HepG2 (cell line): ENCODE data around the gene SPOP. TPM values are rescaled to one million over a fixed set of nuclear protein-coding genes. Genes with fewer than 3 reads are reported as not detected.

Experiments used
- ATAC-seq: fragments of 200-7000 bp; cut with Tn5 transposase; 3 replicates; pipeline ENCODE4 v1.9.1; 2020; ENCODE audit warnings: mild to moderate bottlenecking, moderate library complexity
- BruUV-seq: library from RNA; stranded (reverse); fragments of 400-500 nt; replicated peaks from 2 replicates; lab custom pipeline; 2021; lab: Mats Ljungman, UMichigan
- CTCF ChIA-PET: fragments of 300-600 bp; formaldehyde crosslinking; extraction: SDS; loops from one replicate; lab custom pipeline; 2021; ENCODE audit warnings: low total read pairs, inconsistent platforms, low intra/inter-chr PET ratio; lab: Yijun Ruan, JAX
- POLR2A ChIA-PET: fragments of 350-600 bp; sonication (Branson Sonifier 250); formaldehyde crosslinking; loops from one replicate; lab custom pipeline; 2020; ENCODE audit warnings: antibody characterized with exemption, inconsistent platforms; lab: Yijun Ruan, JAX
- DNase-seq: peaks from one replicate; pipeline ENCODE4 v3.0.0-alpha.2; 2015; ENCODE audit warnings: low spot score
- FAIRE-seq: peaks from 3 replicates; lab custom pipeline; 2011; peaks lifted over from hg19 to GRCh38; lab: Jason Lieb, UNC
- H2AFZ ChIP-seq: one replicate; pipeline ENCODE4 v1.6.1; 2011; ENCODE audit warnings: low read length, inconsistent platforms
- H3K27ac ChIP-seq: fragments of 300-600 bp; 3 replicates; pipeline ENCODE4 v1.8.0; 2011; ENCODE audit warnings: mixed run types, mild to moderate bottlenecking, mixed read lengths, low read length, inconsistent platforms; ENCODE audit not compliant: insufficient read depth; ENCODE audit errors: extremely low read length
- H3K27me3 ChIP-seq, 2 experiments: fragments of 200-600 bp in 1 of 2; 2 replicates in 1 of 2; 3 replicates in 1 of 2; pipeline versions ENCODE4 v1.6.0 to v1.8.0; 2011; ENCODE audit warnings: low read length in 2 of 2, mild to moderate bottlenecking in 2 of 2, moderate library complexity in 2 of 2, inconsistent platforms in 1 of 2; ENCODE audit not compliant: insufficient read depth in 2 of 2, control insufficient read depth in 1 of 2
- H3K36me3 ChIP-seq, 2 experiments: fragments of 200-600 bp in 1 of 2; replicated peaks in 1 of 2; 2 replicates in 1 of 2; 3 replicates in 1 of 2; pipeline versions ENCODE4 v1.5.1 to v1.8.0; 2011; ENCODE audit warnings: low read length in 2 of 2, inconsistent platforms in 1 of 2; ENCODE audit not compliant: insufficient read depth in 2 of 2, control insufficient read depth in 1 of 2
- H3K4me1 ChIP-seq: 2 replicates; pipeline ENCODE4 v1.5.1; 2012; ENCODE audit warnings: low read length, inconsistent platforms; ENCODE audit not compliant: insufficient read depth
- H3K4me2 ChIP-seq: 2 replicates; pipeline ENCODE4 v1.6.0; 2011; ENCODE audit warnings: low read depth, low read length, inconsistent platforms
- H3K4me3 ChIP-seq, 3 experiments: fragments of 200-600 bp in 1 of 3; sonication (generic), shearing (Covaris generic) in 1 of 3; replicated peaks in 1 of 3; 2 replicates each; pipeline ENCODE4 v1.5.1; 2011 to 2016; ENCODE audit warnings: low read length in 3 of 3, inconsistent platforms in 2 of 3, low read depth in 2 of 3, mild to moderate bottlenecking in 2 of 3, control low read depth in 1 of 3, mixed read lengths in 1 of 3; ENCODE audit not compliant: insufficient read depth in 1 of 3
- H3K79me2 ChIP-seq: one replicate; pipeline ENCODE4 v1.6.1; 2011; ENCODE audit warnings: low read length, inconsistent platforms; ENCODE audit not compliant: insufficient read depth
- H3K9ac ChIP-seq: 2 replicates; pipeline ENCODE4 v1.6.0; 2011; ENCODE audit warnings: mild to moderate bottlenecking, low read depth, low read length, inconsistent platforms; ENCODE audit not compliant: insufficient read depth
- H3K9me3 ChIP-seq: 2 replicates; pipeline ENCODE4 v1.5.1; 2012; ENCODE audit warnings: mild to moderate bottlenecking, low read length
- H4K20me1 ChIP-seq: 2 replicates; pipeline ENCODE4 v1.6.0; 2011; ENCODE audit warnings: inconsistent platforms, mild to moderate bottlenecking, low read length, moderate library complexity; ENCODE audit not compliant: insufficient read depth
- CAMTA2 ChIP-seq: sonication (generic); formaldehyde crosslinking; IDR thresholded peaks from 2 replicates; pipeline ENCODE4 v1.4.0; 2020; ENCODE audit warnings: mild to moderate bottlenecking, missing genetic modification reagents, borderline replicate concordance
- DNMT1 ChIP-seq: sonication (generic); formaldehyde crosslinking; IDR thresholded peaks from 2 replicates; pipeline ENCODE4 v1.5.1; 2020; ENCODE audit warnings: mild to moderate bottlenecking, missing genetic modification reagents
- EHMT2 ChIP-seq: fragments of 200-600 bp; sonication (generic); IDR thresholded peaks from 2 replicates; pipeline ENCODE4 v1.7.0; 2017; ENCODE audit warnings: antibody characterized with exemption, low read depth, low read length, borderline replicate concordance
- HOXA5 ChIP-seq: sonication (generic); formaldehyde crosslinking; IDR thresholded peaks from 2 replicates; pipeline ENCODE4 v1.4.0; 2020; ENCODE audit warnings: missing genetic modification reagents
- NPAS2 ChIP-seq: sonication (generic); formaldehyde crosslinking; IDR thresholded peaks from 2 replicates; pipeline ENCODE4 v1.8.0; 2022; ENCODE audit warnings: mild to moderate bottlenecking, missing genetic modification reagents, borderline replicate concordance
- ZKSCAN1 ChIP-seq: fragments of 150-350 bp; IDR thresholded peaks from 2 replicates; pipeline ENCODE4 v1.6.1; 2014; ENCODE audit warnings: low read length
- ZNF230 ChIP-seq: sonication (generic); formaldehyde crosslinking; IDR thresholded peaks from 2 replicates; pipeline ENCODE4 v1.4.0; 2020; ENCODE audit warnings: mild to moderate bottlenecking, missing genetic modification reagents
- ZNF235 ChIP-seq: sonication (generic); formaldehyde crosslinking; IDR thresholded peaks from 2 replicates; pipeline ENCODE4 v1.8.1; 2023; ENCODE audit warnings: mild to moderate bottlenecking, missing genetic modification reagents, borderline replicate concordance
- ZNF562 ChIP-seq: sonication (generic); formaldehyde crosslinking; IDR thresholded peaks from 2 replicates; pipeline ENCODE4 v1.8.0; 2022; ENCODE audit warnings: missing genetic modification reagents, borderline replicate concordance
- WGBS: methylation state at CpG from one replicate; pipeline ENCODE4 v1.1.6; 2017; ENCODE audit warnings: low lambda C conversion rate; 5-methylcytosine and 5-hydroxymethylcytosine counted together
- in situ Hi-C: cut with HindIII; loops from 2 replicates; pipeline ENCODE4 v1.10.0; 2017; ENCODE audit warnings: low pct_unique_long_range_greater_than_20kb; ENCODE audit not compliant: extremely low pct_ligation_motif_present
- intact Hi-C: fragments of 100-400 bp; cut with micrococcal nuclease; formaldehyde crosslinking; loops from one replicate; pipeline ENCODE4 v1.10.0; 2022; ENCODE audit not compliant: unreplicated experiment
- polyA plus RNA-seq, 8 experiments: library from polyadenylated mRNA; depleted of rRNA in 3 of 8; stranded (reverse) in 7 of 8; unstranded in 1 of 8; fragments of >200 nt; fragmentation: Illumina TruSeq in 4 of 8; extraction: Trizol in 4 of 8; gene quantifications; 2 replicates each; pipeline versions ENCODE4 v1.2.1 to v1.2.3, GENCODE V29; 2011 to 2016; ENCODE audit warnings: low read depth in 4 of 8, missing spikeins in 1 of 8, mixed read lengths in 1 of 8; ENCODE audit not compliant: insufficient read depth in 1 of 8
- total RNA-seq, 5 experiments: library from RNA; depleted of rRNA; stranded (reverse); fragments of >200 nt; fragmentation: Illumina TruSeq; extraction: Trizol; gene quantifications; 2 replicates each; pipeline ENCODE4 v1.2.3, GENCODE V29; 2016; ENCODE audit warnings: low read depth in 1 of 5
- TF ChIP-seq, protein P1 (sequence below): sonication (generic); formaldehyde crosslinking; IDR thresholded peaks from 2 replicates; pipeline ENCODE4 v1.4.0; 2020; ENCODE audit warnings: mild to moderate bottlenecking, missing genetic modification reagents, borderline replicate concordance
- TF ChIP-seq, protein P2 (sequence below): sonication (generic); formaldehyde crosslinking; IDR thresholded peaks from 2 replicates; pipeline ENCODE4 v1.5.0; 2020; ENCODE audit warnings: missing genetic modification reagents

SPOP gene
- total and polyA plus RNA-seq, 2 of the 13 experiments (the other 11 are each of a cell fraction or from before 2014, with no cell fraction given), result 52.8 to 60.8 TPM

DNA sequence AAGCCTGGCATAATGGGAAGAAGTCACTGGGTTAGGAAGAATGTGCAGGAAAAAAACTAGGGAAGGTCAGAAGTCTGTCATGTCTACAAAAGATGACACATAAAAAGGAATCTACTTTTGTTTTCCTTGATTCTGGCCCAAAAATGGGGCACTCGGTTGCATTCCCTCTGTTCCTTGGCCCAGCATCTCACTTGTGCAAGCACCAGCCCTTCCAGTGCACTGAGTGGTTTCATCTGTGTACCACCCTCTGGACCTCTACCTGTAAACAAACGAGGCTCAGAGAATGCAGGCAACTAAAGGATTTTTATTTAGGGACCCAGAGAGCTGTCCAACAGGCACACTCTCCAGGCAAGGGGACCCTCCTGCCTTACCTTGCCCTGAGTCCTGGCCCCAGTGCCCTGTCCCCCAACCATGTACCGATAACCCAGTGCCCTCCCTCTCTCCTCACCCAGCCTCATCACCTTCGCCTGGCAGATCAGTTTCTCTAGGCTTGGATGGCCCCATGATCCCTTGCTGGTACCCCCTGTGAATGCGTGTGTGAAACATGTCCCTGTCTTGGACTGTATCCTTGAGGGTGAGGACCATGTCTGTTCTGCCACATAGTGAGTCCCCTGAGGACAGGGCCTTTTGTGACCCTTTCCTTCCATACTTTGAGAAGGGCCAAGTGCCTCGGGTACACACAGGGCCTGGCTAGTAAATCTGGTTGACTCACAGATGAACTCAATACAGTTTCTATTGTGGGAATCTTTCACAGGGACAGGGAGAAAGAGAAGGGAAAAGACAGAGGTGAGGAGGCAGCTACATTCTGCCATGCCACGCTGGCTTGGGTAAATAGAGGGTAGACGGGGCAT, 88.9 kb downstream of the SPOP start:
- no peak for TF ChIP-seq NPAS2 (CRISPR knock-in tag)
- TF ChIP-seq EHMT2, result no peak
- no peak for TF ChIP-seq ZNF235 (CRISPR knock-in tag)
- no peak for TF ChIP-seq DNMT1 (CRISPR knock-in tag)
- no peak for TF ChIP-seq CAMTA2 (CRISPR knock-in tag)
- no peak for TF ChIP-seq ZKSCAN1
- TF ChIP-seq, all 625 proteins: peak for 0
- DNase-seq, result no peak
- H3K27ac ChIP-seq, result no peak overlapping the region
- H4K20me1 ChIP-seq, result no peaks in the 10 kb centered on the region
- no TSS peak for BruUV-seq
- peaks cover 0 to 5% of the 10 kb centered on the region in 2 experiments; a peak in 1 of 5 replicates for H3K36me3 ChIP-seq
- H3K27me3 ChIP-seq, result no peaks in the 10 kb centered on the region
- ChIA-PET CTCF (no interaction called here), POLR2A (no interaction called here)
- H2AFZ ChIP-seq, result no peak overlapping the region
- H3K4me2 ChIP-seq, result no peak overlapping the region
- no peak overlapping the region for H3K4me3 ChIP-seq
- H3K9me3 ChIP-seq, result no peaks in the 10 kb centered on the region
- H3K4me1 ChIP-seq, result no peaks in the 10 kb centered on the region
- intact Hi-C loops, result no loop called here
- WGBS, result 71% methylated on average over 8 of the region's 8 CpGs
- FAIRE-seq, result no peak
- in situ Hi-C loops, result no loop called here
- H3K9ac ChIP-seq, result no peak overlapping the region
- ATAC-seq, result peak; percentile 10; the same call in 1 of the 3 replicates
- H3K79me2 ChIP-seq, result no peaks in the 10 kb centered on the region

DNA sequence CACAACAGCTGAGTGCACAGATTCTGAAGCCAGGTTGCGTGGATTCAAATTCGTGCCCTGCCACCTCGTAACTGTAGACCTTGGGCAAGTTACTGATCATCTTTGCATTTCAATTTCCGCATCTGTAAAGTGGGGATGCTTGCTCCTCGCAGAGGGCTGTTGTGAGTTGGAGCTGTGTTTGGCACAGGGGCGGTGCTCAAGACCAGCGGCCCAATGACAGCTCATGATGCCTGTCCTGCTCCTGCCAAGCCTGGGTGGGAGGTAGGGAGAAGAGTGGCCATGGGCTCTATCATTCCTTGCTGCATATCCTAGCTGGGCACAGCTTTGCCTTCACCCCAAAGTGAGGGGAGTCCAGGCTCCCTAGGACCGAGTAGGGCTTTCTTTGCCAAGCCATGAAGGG, 89.6 kb downstream of the SPOP start:
- TF ChIP-seq HOXA5 (CRISPR knock-in tag) (no peak), ZNF562 (CRISPR knock-in tag) (no peak), ZNF230 (no peak)
- TF ChIP-seq, protein P1, sequence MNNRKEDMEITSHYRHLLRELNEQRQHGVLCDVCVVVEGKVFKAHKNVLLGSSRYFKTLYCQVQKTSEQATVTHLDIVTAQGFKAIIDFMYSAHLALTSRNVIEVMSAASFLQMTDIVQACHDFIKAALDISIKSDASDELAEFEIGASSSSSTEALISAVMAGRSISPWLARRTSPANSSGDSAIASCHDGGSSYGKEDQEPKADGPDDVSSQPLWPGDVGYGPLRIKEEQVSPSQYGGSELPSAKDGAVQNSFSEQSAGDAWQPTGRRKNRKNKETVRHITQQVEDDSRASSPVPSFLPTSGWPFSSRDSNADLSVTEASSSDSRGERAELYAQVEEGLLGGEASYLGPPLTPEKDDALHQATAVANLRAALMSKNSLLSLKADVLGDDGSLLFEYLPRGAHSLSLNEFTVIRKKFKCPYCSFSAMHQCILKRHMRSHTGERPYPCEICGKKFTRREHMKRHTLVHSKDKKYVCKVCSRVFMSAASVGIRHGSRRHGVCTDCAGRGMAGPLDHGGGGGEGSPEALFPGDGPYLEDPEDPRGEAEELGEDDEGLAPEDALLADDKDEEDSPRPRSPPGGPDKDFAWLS, result no peak
- TF ChIP-seq, protein P2, sequence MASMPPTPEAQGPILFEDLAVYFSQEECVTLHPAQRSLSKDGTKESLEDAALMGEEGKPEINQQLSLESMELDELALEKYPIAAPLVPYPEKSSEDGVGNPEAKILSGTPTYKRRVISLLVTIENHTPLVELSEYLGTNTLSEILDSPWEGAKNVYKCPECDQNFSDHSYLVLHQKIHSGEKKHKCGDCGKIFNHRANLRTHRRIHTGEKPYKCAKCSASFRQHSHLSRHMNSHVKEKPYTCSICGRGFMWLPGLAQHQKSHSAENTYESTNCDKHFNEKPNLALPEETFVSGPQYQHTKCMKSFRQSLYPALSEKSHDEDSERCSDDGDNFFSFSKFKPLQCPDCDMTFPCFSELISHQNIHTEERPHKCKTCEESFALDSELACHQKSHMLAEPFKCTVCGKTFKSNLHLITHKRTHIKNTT (CRISPR knock-in tag), result no peak
- ATAC-seq (no peak), FAIRE-seq (no peak), DNase-seq (no peak)
- Histone ChIP-seq H3K36me3 (peaks cover 0 to 5% of the 10 kb centered on the region in 2 experiments; a peak in 1 of 5 replicates), H3K4me1 (no peaks in the 10 kb centered on the region), H4K20me1 (no peaks in the 10 kb centered on the region), H3K9me3 (no peaks in the 10 kb centered on the region), H3K27me3 (no peaks in the 10 kb centered on the region), H3K4me2 (no peak overlapping the region), H3K4me3 (no peak overlapping the region), H2AFZ (no peak overlapping the region), H3K27ac (no peak overlapping the region), H3K79me2 (no peaks in the 10 kb centered on the region), H3K9ac (no peak overlapping the region)
- POLR2A ChIA-PET, result no interaction called here
- intact Hi-C loops, result no loop called here
- BruUV-seq, result no TSS peak
- CTCF ChIA-PET, result no interaction called here
- WGBS, result 91% methylated on average over 8 of the region's 8 CpGs
- in situ Hi-C loops, result no loop called here
